WTC11 (cell line): Measurements from ENCODE around the gene TCF12. TPM values are rescaled to one million over a fixed set of nuclear protein-coding genes. Genes with fewer than 3 reads are reported as not detected.

ENCODE experiments used
- ATAC-seq: fragments of 200-7000 bp; cut with Tn5 transposase; 2 replicates; pipeline ENCODE4 v1.10.0; 2021; ENCODE audit warnings: mild to moderate bottlenecking, moderate library complexity
- CTCF ChIA-PET: fragments of 300-600 bp; sonication (Branson Sonifier 250); formaldehyde crosslinking; loops from one replicate; lab custom pipeline; 2021; ENCODE audit warnings: antibody characterized with exemption; lab: Charles Lee
- POLR2A ChIA-PET: fragments of 350-600 bp; sonication (Branson Sonifier 250); formaldehyde crosslinking; loops from one replicate; lab custom pipeline; 2021; ENCODE audit warnings: antibody characterized with exemption; lab: Charles Lee
- DNase-seq: peaks from one replicate; pipeline ENCODE4 v3.0.0; 2021; ENCODE audit warnings: low spot score
- H3K27ac Mint-ChIP-seq: 2 replicates; pipeline ENCODE4 v1.8.0; 2021; ENCODE audit warnings: mixed read lengths
- H3K27me3 Mint-ChIP-seq: 2 replicates; pipeline ENCODE4 v1.8.0; 2021; ENCODE audit warnings: low read depth, mild to moderate bottlenecking, moderate library complexity, mixed read lengths
- H3K36me3 Mint-ChIP-seq: 2 replicates; pipeline ENCODE4 v1.8.0; 2021; ENCODE audit warnings: mixed read lengths
- H3K4me1 Mint-ChIP-seq: 2 replicates; pipeline ENCODE4 v1.8.0; 2022; ENCODE audit warnings: mixed read lengths
- H3K4me3 Mint-ChIP-seq: 2 replicates; pipeline ENCODE4 v1.8.0; 2021; ENCODE audit warnings: mild to moderate bottlenecking, moderate library complexity, mixed read lengths
- H3K9me3 Mint-ChIP-seq: 2 replicates; pipeline ENCODE4 v1.8.0; 2021; ENCODE audit warnings: mixed read lengths
- ATF1 ChIP-seq: sonication (generic); formaldehyde crosslinking; IDR thresholded peaks from 2 replicates; pipeline ENCODE4 v1.8.1; 2023; ENCODE audit warnings: mild to moderate bottlenecking, moderate library complexity, missing genetic modification reagents
- CDX4 ChIP-seq: fragments of 250-450 bp; sonication (Bioruptor Pico); IDR thresholded peaks from 2 replicates; pipeline ENCODE4 v1.9.0; 2021; ENCODE audit warnings: moderate library complexity, mild to moderate bottlenecking, inconsistent platforms, borderline replicate concordance
- E2F1 ChIP-seq: sonication (generic); formaldehyde crosslinking; IDR thresholded peaks from 2 replicates; pipeline ENCODE4 v1.8.0; 2022; ENCODE audit warnings: mild to moderate bottlenecking, missing genetic modification reagents
- EMX1 ChIP-seq: fragments of 250-450 bp; sonication (Bioruptor Pico); IDR thresholded peaks from 2 replicates; pipeline ENCODE4 v1.8.0; 2021; ENCODE audit warnings: mild to moderate bottlenecking
- ERG ChIP-seq: fragments of 250-450 bp; sonication (Bioruptor Pico); IDR thresholded peaks from 2 replicates; pipeline ENCODE4 v1.8.0; 2021; ENCODE audit warnings: mild to moderate bottlenecking
- FOXJ3 ChIP-seq: sonication (generic); formaldehyde crosslinking; IDR thresholded peaks from 2 replicates; pipeline ENCODE4 v1.9.0; 2021; ENCODE audit warnings: missing genetic modification reagents, mild to moderate bottlenecking, borderline replicate concordance
- FOXP4 ChIP-seq: sonication (generic); formaldehyde crosslinking; IDR thresholded peaks from 2 replicates; pipeline ENCODE4 v1.8.0; 2022; ENCODE audit warnings: mild to moderate bottlenecking, missing genetic modification reagents
- GRHL2 ChIP-seq: fragments of 250-450 bp; sonication (Bioruptor Pico); IDR thresholded peaks from 2 replicates; pipeline ENCODE4 v1.8.0; 2022; ENCODE audit warnings: mild to moderate bottlenecking, moderate library complexity; ENCODE audit not compliant: insufficient replicate concordance, severe bottlenecking
- HMGXB4 ChIP-seq: sonication (generic); formaldehyde crosslinking; IDR thresholded peaks from 2 replicates; pipeline ENCODE4 v1.8.1; 2023; ENCODE audit warnings: mild to moderate bottlenecking, moderate library complexity, missing genetic modification reagents
- SMAD4 ChIP-seq: sonication (generic); formaldehyde crosslinking; IDR thresholded peaks from 2 replicates; pipeline ENCODE4 v1.8.0; 2022; ENCODE audit warnings: mild to moderate bottlenecking, missing genetic modification reagents
- STAT6 ChIP-seq: sonication (generic); formaldehyde crosslinking; conservative IDR thresholded peaks from 2 replicates; pipeline ENCODE4 v1.8.1; 2023; ENCODE audit warnings: mild to moderate bottlenecking, low read depth, missing genetic modification reagents, moderate library complexity
- ZNF317 ChIP-seq: sonication (generic); formaldehyde crosslinking; IDR thresholded peaks from 2 replicates; pipeline ENCODE4 v1.8.1; 2023; ENCODE audit warnings: low read depth, mild to moderate bottlenecking, moderate library complexity, missing genetic modification reagents, borderline replicate concordance
- total RNA-seq: library from RNA; stranded (reverse); gene quantifications from 3 replicates; pipeline ENCODE4 v1.2.3, GENCODE V29; 2021

TCF12 gene
- total RNA-seq, 1 experiment from 2014 or later: 73.2 TPM

GRCh38 chr15:57152133-57152532 lies 233.7 kb downstream of the TCF12 start (continued):
- TF ChIP-seq ZNF317 (CRISPR knock-in tag): no peak

GRCh38 chr15:57152666-57153539 lies 234.5 kb downstream of the TCF12 start:
- no peak for ATAC-seq
- Mint-ChIP-seq H3K27ac (no peak overlapping the region; the same call in 1 of the 2 replicates), H3K9me3 (peaks cover 23% of the 10 kb centered on the region), H3K4me3 (no peak overlapping the region), H3K4me1 (peaks cover 18% of the 10 kb centered on the region), H3K36me3 (peaks cover 31% of the 10 kb centered on the region), H3K27me3 (no peaks in the 10 kb centered on the region)
- no peak for TF ChIP-seq STAT6 (CRISPR knock-in tag)
- TF ChIP-seq FOXJ3 (CRISPR knock-in tag): no peak
- TF ChIP-seq FOXP4 (CRISPR knock-in tag): no peak
- TF ChIP-seq EMX1 (CRISPR knock-in tag): no peak
- no peak for TF ChIP-seq E2F1
- ChIA-PET POLR2A (interaction anchor here (0.7 kb wide), 1 partner anchor 78 kb away, joined by 3 read pairs; no protein-coding TSS in a partner anchor), CTCF (interaction anchor here (0.8 to 2.1 kb wide), 3 partner anchors 15 to 170 kb away, joined by 3 to 5 read pairs (median 4); no protein-coding TSS in a partner anchor)
- no peak for DNase-seq

- DNase-seq (no peak), ATAC-seq (no peak)
- peaks cover 19% of the 10 kb centered on the region for H3K9me3 Mint-ChIP-seq
- peaks cover 23% of the 10 kb centered on the region for H3K4me1 Mint-ChIP-seq
- CTCF ChIA-PET: no interaction called here
- peaks cover 19% of the 10 kb centered on the region for H3K36me3 Mint-ChIP-seq
- no peak overlapping the region for H3K4me3 Mint-ChIP-seq
- no peaks in the 10 kb centered on the region for H3K27me3 Mint-ChIP-seq
- 0 out of 2 replicates have a peak overlapping the region, but pooled peaks have one; percentile 64 for H3K27ac Mint-ChIP-seq
- TF ChIP-seq CDX4 (CRISPR knock-in tag) (no peak), ATF1 (CRISPR knock-in tag) (no peak), FOXJ3 (CRISPR knock-in tag) (no peak), GRHL2 (CRISPR knock-in tag) (no peak), HMGXB4 (CRISPR knock-in tag) (no peak), ERG (CRISPR knock-in tag) (no peak), SMAD4 (no peak)
- POLR2A ChIA-PET: interaction anchor here (0.5 kb wide), 1 partner anchor 359 kb away, joined by 3 read pairs; no protein-coding TSS in a partner anchor
Observed at GRCh38 chr15:57156210-57156884, 237.9 kb downstream of the TCF12 start.
